Measurements from ENCODE around the gene RTP1.
"Not testable (repeated sequence)": the region's sequence is repeated elsewhere in the genome, so short reads cannot be mapped to it uniquely, and the experiment has no call there.

The RTP1 gene, protein sequence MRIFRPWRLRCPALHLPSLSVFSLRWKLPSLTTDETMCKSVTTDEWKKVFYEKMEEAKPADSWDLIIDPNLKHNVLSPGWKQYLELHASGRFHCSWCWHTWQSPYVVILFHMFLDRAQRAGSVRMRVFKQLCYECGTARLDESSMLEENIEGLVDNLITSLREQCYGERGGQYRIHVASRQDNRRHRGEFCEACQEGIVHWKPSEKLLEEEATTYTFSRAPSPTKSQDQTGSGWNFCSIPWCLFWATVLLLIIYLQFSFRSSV
- total RNA-seq, result 0 reads per million in 4 donors

DNA sequence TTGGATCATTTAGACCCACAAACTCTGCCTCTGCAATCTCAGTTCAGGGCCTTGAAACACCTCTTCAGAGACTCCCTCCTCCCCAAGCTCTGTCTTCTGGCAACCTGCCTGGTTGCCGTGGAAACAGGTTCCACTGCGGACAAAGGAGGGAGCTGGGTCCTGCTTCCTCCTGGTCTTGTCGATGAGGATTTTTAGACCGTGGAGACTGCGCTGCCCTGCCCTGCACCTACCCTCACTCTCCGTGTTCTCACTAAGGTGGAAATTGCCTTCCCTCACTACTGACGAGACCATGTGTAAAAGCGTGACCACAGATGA is at the start of gene RTP1:
RTP1 (plus strand) TSS at position 152 of the 315 bp plus-strand sequence; CDS start at position 182, 30 bp downstream.
- no peak for DNase-seq

DNA sequence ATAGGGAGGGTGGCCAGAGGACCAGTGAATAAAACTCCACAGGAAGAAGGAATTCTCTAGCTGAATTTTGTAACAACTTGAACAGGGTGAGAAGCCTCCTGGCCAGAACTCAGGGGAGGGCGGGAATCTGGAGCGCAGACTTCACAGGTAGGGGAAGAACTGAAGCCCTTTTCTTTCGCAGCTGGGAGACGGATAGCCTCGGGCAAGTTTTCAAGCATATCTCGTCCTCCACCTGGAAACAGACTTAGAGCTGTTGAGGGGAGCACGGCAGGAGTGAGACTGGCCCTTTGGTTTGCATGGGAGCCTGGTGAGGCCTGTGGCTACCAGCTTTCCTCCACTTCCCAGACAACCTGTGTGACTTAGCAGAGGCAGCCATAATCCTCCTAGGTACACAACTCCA is 47.1 kb upstream of the RTP1 start:
- DNase-seq, result no peak

- DNase-seq, result peak; percentile 32 to 63 (median 47)
Observed at GRCh38 chr3:187150599-187150998, 46.7 kb upstream of the RTP1 start.

GRCh38 chr3:187161556-187161955 is 35.7 kb upstream of the RTP1 start:
- DNase-seq, result no peak

GRCh38 chr3:187162265-187162953 is 34.9 kb upstream of the RTP1 start:
- no peak for DNase-seq

DNA sequence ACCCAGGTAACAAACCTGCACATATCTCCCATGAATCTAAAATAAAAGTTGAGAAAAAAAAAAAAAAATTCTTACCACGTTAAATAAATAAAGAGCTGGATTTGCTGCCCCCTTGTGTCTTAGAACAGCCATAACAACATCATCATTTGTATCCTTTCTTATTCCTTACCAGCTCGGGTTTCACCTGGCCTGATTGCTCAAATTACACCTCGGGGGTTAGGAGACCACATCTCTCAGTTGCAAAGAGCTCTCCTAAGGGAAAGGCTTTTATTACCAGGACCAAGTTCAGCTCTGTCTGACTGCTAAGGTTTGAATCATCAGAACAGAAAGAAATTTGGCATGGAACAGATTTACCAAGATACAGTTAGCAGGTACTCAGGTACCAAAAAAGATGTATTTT is 32.1 kb upstream of the RTP1 start:
- peak in 3 of 5 donors; percentile 26 to 59 (median 29) for DNase-seq

DNA sequence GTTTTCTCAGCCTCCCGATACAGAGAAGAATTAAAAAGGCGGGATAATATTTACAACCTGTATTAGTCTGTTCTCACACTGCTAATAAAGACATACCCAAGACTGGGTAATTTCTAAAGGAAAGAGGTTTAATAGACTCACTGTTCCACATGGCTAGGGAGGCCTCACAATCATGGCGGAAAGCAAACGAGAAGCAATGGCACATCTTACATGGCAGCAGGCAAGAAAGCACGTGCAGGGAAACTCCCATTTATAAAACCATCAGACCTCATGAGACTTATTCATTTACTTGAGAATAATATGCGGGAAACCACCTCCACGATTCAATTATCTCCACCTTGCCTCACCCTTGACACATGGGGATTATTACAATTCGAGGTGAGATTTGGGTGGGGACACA is 30.5 kb upstream of the RTP1 start:
- DNase-seq, result no peak

- no peak for DNase-seq
Observed at GRCh38 chr3:187167777-187168176, 29.5 kb upstream of the RTP1 start.

GRCh38 chr3:187169231-187169960 is 27.9 kb upstream of the RTP1 start:
- no peak for DNase-seq

GRCh38 chr3:187170911-187171310 is 26.4 kb upstream of the RTP1 start:
- DNase-seq, result not testable (repeated sequence)

GRCh38 chr3:187172929-187173328 is 24.4 kb upstream of the RTP1 start:
- no peak for DNase-seq

GRCh38 chr3:187181454-187182170 is 15.7 kb upstream of the RTP1 start:
- DNase-seq, result no peak

DNA sequence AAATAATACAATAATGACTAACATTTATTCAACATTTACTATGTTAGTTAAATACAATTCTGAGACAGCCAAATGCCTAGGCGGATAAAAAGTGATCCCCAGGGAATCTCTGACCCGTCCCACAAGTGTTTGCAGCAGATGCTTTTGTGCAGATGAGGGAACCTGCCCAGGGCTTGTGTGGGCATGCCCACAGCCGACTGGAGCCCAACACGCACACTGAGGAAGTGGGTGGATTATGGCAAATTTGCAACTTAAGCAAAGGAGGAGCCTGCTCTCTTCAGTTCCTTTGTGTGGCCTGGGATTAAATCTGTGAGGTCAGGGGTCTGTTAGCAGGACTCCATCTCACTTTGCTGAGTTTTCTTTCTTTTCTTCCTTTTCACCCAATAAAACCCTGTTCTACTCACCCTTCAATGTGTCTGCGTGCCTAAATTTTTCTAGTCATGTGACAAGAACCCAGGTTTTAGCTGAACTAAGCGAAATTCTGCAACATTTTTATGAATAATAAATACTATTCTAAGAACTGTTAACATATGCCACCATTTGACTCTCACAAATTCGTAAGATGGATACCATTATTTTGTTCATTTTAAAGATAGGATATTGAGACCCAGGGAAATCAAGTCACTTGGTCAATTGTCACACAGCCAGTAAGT is 13.9 kb upstream of the RTP1 start:
- DNase-seq, result peak in 1 of 5 donors; percentile 8

GRCh38 chr3:187183903-187184302 is 13.4 kb upstream of the RTP1 start:
- DNase-seq, result no peak

GRCh38 chr3:187185759-187186158 is 11.5 kb upstream of the RTP1 start:
- DNase-seq, result no peak

DNA sequence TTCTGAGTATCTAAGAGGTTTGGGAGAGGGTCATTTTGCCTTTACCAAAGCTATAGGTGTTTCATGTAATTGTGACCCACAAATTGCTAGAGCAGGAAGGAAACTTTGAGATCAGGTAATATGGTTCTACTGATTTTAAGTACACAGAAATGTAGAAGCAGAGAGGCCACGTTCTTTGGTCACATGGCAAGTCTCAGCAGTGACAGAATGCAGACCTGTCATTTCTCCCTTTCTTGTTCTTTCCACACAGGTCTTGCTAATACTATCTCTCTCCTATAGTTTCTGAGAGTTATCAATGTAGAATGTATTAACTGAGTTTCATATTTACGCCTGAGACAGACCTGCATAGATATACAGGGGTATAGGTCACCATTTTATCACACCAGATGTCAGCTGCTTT is 10.9 kb upstream of the RTP1 start:
- DNase-seq, result no peak

- DNase-seq, result no peak
Observed at GRCh38 chr3:187186801-187187421, 10.4 kb upstream of the RTP1 start.

DNA sequence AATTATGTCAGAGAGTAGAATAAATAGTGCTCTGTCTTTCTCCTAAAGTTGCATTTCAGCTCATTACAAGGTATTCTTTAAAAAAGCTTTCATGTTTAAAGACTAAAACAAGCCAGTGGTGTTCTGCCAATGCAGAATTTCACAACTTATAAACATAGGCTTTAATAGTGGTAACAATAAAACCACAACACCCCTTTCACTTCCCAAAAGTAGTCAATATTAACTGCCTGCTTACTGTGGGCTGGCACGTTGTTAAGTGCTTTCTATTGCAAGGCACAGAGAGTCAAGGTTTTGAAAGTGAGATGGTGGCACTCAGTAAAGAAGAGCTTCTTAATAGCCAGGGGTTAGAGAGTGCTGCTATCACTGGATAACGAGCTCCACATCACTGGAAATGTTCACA is 8.4 kb upstream of the RTP1 start:
- no peak for DNase-seq

- no peak for DNase-seq
Observed at GRCh38 chr3:187191271-187191670, 6.0 kb upstream of the RTP1 start.

DNA sequence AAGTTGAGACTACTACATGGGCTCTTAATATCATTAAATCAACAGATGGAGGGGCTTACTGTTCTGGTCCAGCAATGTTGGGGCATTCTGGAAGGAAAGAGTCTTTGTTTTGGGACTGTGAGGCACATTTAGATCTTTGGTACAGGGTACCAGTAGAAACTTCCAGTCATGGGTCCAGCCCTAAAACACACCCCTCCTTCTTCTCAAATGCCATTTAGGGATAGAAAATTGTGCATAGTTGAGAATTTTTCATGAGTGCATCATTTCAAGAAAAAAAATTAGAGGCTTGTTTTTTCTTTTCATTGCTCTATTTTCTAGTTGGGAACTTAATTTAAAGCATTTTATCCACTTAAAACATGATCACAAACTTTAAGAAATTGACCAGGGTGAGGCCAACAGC is 4.1 kb upstream of the RTP1 start:
- DNase-seq, result no peak

DNA sequence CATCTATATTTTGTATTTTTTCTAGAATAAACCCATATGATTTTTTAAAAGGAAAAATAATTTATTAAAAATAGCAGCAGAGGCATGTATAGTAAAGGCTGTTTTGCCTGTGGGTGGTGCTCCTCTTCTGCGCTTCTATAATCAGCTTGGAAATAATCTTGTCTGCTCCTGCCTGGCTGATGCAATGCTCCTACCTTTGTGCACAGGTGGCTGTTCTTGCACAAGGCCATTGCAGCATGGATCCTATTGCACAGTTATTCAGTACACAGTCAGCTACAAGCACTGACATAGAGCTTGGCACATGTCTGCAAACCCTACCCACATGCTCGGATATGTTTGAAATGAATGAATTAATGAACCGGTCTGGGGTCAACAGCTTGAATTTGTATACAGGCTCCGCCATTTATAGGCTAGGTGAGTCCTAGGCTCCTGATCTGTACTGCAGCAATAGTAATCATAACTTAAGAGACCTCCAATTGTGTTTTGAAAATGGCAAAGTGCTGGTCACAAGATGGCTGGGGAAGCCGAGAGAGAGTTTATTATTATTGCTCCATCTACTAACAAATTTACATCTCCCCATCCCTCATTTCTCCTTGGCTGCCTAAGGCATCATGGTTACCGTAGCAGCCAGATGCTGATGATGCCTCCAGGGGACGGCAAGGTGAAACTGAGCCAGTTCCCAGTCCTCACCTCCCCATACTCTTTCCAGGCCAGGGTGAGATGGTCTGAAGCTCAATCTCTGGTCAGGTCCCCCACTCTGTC is 532 bp upstream of the RTP1 start:
- no peak for DNase-seq
